Cardiac ventricle fibroblast (primary cell): ENCODE measurements around the gene NT5DC1. TPM values are rescaled to one million over a fixed set of nuclear protein-coding genes. Genes with fewer than 3 reads are reported as not detected.

Experiments used
- total RNA-seq: library from RNA; depleted of rRNA; stranded (reverse); fragments of >200 nt; gene quantifications from 2 replicates; pipeline ENCODE4 v1.2.3, GENCODE V29; 2015

NT5DC1 gene
- total RNA-seq, result 20.8 and 25.5 TPM in 2 replicates

DNA sequence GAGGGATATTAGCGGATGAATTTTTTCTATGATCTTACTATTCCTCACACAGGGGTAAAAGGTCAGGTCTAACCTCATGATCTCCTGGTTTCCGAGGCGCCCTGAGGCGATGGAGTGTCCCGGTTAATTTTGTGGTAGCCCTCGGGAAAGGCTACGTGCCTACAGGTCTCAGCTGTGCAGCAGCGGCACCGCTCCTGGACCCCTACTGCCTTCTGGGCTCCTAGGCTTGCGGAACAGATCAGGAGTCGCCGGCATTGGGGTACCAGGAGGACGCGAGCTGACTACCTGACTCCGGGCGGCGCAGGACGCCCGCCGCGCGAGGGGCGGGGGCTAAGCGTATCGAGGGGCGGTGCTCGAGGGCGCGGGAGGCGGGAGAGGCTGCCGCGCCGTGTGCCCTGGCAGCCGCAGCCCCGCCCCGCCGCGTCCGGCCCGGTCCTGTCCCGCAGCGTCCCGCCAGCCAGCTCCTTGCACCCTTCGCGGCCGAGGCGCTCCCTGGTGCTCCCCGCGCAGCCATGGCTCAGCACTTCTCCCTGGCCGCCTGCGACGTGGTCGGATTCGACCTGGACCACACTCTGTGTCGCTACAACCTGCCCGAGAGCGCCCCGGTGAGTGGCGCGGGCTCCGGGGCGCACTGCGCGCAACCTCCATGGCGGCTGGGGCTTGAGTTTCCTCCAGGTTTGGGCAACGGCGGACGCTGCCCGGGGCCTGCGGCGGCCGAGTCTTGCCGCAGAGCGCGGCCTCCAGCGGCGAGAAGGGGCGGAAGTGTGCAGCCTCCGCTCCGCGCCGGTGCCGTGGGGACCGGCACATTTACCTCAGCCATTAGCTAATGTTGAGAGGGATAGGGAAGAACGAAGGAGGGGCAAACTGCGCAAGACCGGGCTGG, at the start of gene NT5DC1:
Gene NT5DC1, plus strand, starts transcription at position 435 of the 883 bp plus-strand sequence. Its CDS starts 78 bp downstream, at position 513.

GRCh38 chr6:116060572-116061283, 39.9 kb upstream of the NT5DC1 start, which contains the start of gene FRK:
Gene FRK, minus strand, starts transcription at chr6:116060891. Its CDS starts 580 bp downstream, at chr6:116060311.

GRCh38 chr6:116126032-116126431, 25.4 kb downstream of the NT5DC1 start, which contains the start of gene COL10A1:
Gene COL10A1, minus strand, starts transcription at chr6:116126132. Its CDS starts 640 bp downstream, at chr6:116125492.

DNA sequence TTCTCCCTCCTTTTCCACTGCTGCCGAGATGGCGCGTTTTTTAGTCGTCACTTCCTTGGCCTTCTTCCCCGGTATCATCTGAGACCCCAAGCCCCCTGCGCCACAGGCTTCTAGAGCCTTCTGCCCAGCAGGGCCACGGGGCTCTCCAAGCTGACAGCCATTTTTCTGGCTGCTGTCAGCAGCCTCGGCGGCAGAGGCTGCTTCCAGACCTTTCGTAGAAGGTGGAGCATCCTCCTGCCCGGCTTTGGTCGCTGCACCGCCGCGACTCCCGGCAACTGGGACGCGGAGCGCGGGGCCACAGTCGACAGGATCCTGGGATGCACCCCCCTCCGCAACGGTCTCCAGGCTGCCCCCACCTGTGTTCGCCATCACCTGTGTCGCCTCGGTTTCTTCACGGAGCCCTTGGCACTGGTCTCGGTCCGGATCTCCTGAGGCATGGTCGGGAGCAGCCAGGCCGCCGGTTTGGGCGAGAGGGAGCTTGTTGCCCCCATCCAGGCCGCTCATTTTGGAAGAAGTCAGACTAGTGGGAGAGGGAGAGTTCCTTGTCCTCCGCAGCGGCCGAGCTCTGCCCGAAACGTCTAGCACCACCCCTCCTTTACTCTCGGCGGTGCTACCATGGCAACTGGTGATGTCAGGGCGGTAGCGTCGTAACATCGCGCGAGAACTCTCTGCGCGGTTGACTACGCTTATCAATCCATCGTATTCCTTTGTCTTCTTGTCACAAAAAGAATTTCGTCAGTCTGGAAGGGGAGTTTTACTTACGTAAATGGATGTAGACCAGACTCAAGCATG, 153.0 kb downstream of the NT5DC1 start, which contains the start of gene TSPYL4:
Gene TSPYL4, minus strand, starts transcription at position 571 of the 792 bp plus-strand sequence. Its CDS starts 67 bp downstream, at position 504.

DNA sequence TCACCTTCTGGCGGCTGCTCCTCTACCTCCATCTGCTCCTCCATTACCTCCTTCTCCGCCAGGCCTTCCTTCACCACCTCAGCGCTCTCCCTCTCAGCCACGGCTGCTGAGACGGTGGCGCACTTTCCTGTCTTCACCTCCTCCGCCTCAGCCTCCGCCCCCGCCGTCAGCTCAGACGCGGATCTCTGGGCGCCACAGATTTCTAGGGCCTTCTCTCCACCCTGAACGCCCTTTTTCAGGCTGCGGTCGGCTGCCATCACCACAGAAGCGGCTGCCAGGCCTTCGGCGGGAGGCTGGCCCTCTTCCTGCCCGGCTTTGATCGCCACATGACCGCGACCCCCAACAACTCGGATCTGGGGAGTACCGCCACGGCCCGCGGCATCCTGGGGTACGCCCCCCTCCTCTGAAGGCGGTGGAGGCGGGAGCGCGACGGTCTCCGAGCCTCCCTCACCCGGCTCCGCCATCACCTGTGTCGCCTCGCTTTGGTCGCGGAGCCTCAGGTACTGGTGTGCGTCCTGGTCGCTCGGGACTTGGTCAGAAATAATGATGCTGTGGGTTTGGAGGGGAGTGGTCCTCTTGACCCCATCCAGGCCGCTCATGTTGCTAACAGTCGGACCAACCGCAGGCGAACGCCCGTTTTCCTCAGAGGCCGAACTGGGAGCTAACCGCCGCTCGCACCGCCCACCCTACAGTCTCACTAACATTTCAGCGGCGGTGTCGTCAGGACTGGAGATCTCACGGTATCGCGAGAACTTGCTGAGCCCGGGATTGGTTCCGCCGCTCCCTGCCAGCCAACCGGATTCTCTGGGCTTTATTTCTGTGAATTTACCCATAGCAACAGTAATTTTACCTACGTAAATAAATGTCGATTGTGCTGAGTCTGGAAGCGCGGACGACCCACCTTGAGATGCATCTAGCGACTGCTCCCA, 178.8 kb downstream of the NT5DC1 start, which contains the start of gene TSPYL1:
Gene TSPYL1, minus strand, starts transcription at position 699 of the 929 bp plus-strand sequence. Its CDS starts 100 bp downstream, at position 599.

Other genes with a start within 250 kb of the NT5DC1 start
- 1.4 and 1.8 TPM in 2 replicates for gene FRK, start 40.0 kb upstream of the NT5DC1 start, total RNA-seq
- gene COL10A1, start 25.3 kb downstream of the NT5DC1 start, total RNA-seq, result not detected in 2 replicates
- 9.8 and 10.0 TPM in 2 replicates for gene TSPYL4, start 153.2 kb downstream of the NT5DC1 start, total RNA-seq
- gene TSPYL1, start 179.1 kb downstream of the NT5DC1 start, total RNA-seq, result 49.9 and 57.0 TPM in 2 replicates